HG02870 (cell line): ENCODE measurements around the gene ADGRG6.
"Not testable (repeated sequence)": the region's sequence is repeated elsewhere in the genome, so short reads cannot be mapped to it uniquely, and the experiment has no call there.

Source experiments
- ATAC-seq: cut with Tn5 transposase; IDR thresholded peaks from one replicate; pipeline ENCODE4 v1.9.1; 2021; ENCODE audit warnings: mild to moderate bottlenecking, moderate library complexity; ENCODE audit not compliant: unreplicated experiment

Gene ADGRG6

DNA sequence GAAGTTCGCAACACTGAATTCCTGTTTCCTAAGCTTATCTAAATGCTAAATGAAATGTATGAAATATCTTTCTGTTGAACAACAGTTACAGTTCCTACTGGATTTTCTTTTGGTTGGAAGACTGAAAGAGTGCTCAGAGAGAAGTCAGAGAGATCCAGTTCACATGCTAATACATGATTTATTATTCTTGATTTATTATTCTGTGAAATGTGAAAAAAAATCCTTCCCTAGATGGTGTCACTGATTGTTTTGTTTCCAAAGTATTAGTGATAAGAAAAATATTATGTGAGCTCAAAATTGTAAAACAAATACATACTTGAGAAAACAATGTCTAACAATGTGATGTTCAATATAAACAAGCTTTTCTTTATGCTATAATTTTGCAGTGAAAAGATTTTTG, 42.1 kb downstream of the ADGRG6 start:
- no peak for ATAC-seq

GRCh38 chr6:142345261-142345660, 43.5 kb downstream of the ADGRG6 start:
- ATAC-seq: no peak

DNA sequence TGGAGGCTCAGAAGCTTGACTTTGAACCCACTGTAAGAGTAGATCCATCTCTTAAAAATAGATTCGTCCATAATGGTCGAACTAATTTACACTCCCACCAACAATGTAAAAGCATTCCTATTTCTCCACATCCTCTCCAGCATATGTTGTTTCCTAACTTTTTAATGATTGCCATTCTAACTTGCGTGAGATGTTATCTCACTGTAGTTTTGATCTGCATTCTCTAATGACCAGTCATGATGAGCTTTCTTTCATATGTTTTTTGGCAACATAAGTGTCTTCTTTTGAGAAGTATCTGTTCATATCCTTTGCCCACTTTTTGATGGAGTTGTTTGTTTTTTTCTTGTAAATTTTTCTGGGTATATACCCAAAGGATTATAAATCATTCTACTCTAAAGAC, 44.4 kb downstream of the ADGRG6 start:
- ATAC-seq: not testable (repeated sequence)

GRCh38 chr6:142349215-142349823, 47.5 kb downstream of the ADGRG6 start:
- ATAC-seq: no peak

DNA sequence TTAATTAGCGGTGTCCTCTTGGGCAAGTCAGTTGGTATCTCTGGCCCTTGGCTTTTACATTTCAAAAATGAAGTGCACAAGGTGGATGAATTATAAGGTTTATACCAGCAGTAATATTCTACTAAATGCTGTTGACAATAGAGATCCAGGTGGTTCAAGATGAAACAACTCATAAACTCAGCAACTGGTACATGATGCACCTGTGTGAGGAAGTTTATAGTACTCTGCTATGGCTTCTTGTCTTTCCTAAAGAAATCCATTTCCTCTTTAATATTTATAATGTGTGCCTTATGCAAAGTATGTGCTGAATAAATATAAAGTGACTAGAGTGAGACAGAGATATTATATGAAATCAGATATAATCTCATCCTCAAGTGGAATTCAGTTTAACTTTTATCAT, 48.5 kb downstream of the ADGRG6 start:
- ATAC-seq: no peak

DNA sequence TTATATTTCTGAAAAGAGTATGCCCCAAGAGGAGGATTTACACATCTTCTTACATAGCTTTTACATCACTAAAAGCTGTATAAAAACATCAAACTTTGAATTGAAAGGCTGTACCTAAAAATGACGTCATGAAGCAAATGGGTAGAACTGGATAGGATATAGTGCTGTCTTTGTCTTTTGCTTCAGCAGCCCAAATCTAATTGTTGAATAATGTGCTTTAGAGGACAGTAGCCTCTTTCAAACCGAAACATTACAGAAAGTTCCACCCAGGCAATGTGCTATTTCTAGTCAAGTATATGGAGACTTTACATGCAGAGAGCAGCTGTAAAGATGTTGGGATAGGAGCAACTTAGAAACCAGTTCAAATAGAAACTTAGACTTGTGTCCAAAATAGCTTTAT, 51.9 kb downstream of the ADGRG6 start:
- ATAC-seq: no peak

DNA sequence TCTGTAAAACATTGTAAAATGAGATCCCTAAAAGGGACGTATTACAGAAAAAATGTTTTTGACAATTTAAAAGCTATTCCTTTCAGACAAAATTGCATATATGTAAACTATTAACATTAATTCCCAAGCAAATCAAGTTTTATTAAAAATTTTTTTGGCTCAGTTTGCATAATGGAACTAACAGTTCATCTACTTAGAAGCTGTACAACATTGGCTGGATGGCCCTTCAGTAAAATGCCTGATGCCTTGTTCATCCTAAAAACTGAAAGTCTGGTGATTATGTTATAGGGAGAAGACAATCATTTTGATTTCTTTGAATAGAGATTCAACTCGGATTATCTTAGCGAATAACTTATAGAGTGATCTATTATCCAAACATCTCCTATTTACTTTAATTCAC, 52.8 kb downstream of the ADGRG6 start:
- no peak for ATAC-seq

DNA sequence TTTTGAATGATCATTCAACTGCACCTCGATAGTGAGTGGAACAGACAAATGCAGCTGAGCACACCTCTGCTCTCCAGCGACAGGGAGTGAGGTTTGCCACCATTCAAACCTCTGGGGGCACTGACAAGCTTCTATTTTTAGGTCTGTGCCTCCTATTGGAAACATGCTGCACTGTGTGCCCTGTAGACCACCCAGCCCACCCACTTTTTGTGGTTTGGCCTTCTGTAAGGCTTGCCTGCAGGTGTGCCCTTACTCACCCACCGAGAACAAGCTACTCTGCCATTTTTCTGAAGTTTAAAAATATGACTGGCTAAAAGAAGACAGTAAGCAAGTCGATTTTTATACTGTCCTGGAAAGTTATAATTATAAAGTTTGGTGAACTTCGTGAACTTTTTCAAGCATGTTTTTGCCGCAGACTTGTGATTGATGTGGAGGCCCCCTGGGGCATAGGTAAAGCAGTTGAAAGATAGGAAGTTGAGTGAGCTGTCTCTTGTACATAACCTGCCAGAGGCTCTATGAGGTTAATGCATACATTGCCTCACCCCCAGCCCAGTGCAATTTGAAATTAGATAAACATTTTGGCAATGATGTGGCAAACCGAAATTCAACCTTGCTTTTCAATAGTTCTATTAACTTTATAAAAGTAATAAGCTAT, 53.8 kb downstream of the ADGRG6 start:
- no peak for ATAC-seq

- no peak for ATAC-seq
Measured at GRCh38 chr6:142356201-142356883, 54.5 kb downstream of the ADGRG6 start.

GRCh38 chr6:142356884-142357225, 55.0 kb downstream of the ADGRG6 start:
- ATAC-seq: no peak

DNA sequence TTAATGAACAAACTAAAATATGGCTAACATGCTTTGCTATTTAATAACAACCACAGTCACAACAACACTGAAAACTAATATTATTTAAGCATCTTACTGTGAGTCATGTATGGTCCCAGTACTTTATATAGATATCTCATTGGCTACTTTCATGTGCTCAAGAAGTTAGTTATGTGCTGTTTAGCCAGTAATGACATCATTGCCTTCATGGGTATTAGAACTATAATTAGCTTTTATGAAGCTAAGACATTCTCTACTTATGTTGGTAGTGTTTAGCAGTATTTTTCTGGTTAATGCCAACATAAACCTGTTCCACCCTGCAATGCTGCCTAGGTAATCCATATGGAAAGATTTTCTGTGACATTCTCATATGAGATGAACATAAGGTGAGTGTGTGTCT, 56.1 kb downstream of the ADGRG6 start:
- ATAC-seq: no peak

- no peak for ATAC-seq
Measured at GRCh38 chr6:142359271-142359960, 57.6 kb downstream of the ADGRG6 start.

DNA sequence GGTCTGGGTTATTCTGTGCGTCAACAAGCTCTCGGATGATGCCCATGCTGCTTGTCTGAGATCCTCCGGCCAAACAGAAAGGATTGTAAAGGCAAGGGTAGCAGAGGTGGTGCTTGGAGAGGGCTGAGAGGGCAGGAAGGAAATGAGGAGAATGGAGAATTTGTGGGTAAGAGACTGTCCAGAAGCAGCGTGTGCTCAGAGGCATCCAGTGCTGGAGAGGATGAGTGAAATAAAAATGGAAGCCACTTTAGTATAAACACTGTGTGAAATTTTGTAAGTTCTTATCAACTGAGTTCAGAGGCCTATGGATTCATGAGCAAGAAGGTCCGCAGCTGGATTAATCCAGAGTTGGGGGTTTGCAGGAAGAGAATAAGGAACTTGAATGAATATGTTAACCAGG, 59.5 kb downstream of the ADGRG6 start:
- no peak for ATAC-seq

GRCh38 chr6:142361779-142362750, 60.3 kb downstream of the ADGRG6 start:
- no peak for ATAC-seq

DNA sequence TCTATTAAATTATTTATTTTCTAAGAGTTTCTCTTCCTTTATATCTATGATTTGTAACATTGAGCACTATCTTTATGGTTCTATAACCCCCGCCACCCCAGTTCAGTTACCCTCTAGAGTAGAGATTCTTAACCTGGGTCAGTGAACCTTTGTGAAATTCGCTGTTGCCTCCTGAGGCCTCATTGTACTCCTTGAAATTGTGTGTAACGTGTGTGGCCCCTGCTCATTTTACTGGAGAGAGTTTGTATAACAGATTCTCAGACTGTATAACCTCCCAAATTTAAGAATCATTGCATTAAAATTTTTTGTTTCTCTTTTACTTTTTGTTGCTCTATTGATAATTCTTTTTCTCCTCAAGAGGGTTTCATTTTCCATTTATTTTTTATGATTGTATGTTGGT, 65.3 kb downstream of the ADGRG6 start:
- no peak for ATAC-seq

DNA sequence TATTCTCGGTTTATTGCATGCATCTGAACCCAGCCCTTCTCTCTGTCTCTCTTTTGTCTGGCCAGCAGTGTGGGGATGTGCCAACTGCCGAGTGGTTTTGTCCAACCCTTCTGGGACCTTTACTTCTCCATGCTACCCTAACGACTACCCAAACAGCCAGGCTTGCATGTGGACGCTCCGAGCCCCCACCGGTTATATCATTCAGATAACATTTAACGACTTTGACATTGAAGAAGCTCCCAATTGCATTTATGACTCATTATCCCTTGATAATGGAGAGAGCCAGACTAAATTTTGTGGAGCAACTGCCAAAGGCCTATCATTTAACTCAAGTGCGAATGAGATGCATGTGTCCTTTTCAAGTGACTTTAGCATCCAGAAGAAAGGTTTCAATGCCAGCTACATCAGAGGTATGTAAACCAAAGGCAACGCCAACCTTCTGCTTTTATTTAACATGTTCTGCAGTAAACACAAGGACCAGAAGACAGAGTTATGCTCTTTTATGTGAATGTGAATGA, 65.8 kb downstream of the ADGRG6 start:
- no peak for ATAC-seq

DNA sequence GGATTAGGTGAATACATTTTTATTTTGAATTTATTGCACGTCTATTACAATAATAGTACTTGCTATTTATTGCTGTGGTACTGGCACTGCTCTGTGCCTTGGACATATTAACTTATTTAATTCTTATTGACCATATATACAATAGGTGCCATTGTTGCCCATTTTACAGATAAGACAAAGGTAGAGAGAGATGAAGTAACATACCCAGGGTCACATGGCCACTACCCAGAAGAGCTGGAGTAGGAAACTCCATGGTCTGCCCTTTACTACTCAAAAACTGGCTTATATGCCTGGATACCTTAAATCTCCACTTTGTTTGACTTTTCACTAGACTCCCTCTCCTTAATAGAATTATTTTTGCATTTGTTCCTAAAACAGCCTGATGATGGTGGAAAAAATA, 67.5 kb downstream of the ADGRG6 start:
- ATAC-seq: no peak

GRCh38 chr6:142372348-142372747, 70.5 kb downstream of the ADGRG6 start:
- no peak for ATAC-seq

DNA sequence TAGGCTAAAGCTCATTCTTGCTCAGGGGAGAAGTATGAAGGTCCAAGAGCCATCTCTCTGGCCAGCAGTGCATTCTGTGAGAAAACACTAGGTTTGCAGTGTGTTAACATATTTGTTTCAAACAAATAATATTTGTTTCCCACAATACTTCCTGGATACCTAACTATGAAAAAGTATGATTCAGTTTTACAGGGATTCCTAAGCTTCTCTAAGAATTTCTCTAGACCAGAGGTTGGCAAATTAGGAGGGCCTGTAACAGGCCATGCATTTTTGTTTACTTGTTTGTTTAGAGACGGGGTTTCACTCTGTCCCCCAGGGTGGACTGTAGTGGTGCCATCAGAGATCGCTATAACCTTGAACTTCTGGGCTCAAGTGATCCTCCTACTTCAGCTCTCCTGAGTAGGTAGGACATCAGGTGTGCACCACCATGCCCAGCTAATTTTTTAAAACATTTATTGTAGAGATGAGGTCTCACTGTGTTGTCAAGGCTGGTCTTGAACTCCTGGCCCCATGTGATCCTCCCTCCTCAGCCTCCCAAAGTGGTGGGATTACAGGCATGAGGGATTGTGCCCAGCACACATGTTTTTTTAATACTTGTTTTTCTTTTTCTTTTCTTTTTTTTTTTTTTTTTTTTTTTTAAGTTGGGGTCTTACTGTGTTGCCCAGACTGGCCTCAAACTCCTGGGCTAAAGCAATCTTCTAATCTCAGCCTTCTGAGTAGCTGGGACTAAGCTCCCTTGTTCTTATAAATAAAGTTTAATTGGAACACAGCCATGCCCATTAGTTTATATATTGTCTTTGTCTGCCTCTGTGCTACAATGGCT, 71.7 kb downstream of the ADGRG6 start:
- ATAC-seq: no peak
